ENCODE data around the gene RELB.

DNA sequence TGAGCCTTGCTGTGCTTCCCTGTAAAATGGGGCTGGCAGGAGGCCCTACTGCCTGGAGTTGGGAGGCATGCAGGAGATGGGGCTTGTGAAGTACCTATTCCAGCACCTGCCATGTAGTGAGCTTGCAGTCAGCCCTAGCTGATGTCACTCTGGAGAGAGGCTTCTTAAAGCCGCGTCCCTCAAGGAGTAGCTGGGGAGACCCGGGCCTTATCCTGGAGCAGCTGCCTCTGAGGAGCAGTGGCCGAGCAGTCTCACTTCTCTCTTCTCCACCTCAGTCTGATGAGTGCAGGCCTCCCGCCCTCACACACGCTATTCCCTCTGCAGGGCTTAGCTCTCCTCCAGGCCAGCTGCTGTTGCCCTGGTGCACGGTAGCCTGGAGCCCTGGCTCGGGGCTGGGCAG lies 55.6 kb downstream of the RELB start:
- TF ChIP-seq, protein P1, sequence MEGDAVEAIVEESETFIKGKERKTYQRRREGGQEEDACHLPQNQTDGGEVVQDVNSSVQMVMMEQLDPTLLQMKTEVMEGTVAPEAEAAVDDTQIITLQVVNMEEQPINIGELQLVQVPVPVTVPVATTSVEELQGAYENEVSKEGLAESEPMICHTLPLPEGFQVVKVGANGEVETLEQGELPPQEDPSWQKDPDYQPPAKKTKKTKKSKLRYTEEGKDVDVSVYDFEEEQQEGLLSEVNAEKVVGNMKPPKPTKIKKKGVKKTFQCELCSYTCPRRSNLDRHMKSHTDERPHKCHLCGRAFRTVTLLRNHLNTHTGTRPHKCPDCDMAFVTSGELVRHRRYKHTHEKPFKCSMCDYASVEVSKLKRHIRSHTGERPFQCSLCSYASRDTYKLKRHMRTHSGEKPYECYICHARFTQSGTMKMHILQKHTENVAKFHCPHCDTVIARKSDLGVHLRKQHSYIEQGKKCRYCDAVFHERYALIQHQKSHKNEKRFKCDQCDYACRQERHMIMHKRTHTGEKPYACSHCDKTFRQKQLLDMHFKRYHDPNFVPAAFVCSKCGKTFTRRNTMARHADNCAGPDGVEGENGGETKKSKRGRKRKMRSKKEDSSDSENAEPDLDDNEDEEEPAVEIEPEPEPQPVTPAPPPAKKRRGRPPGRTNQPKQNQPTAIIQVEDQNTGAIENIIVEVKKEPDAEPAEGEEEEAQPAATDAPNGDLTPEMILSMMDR (conservative IDR thresholded peaks at IDR 0.05; ENCODE audit: low read depth, low read length) = no peak
- no peak for TF ChIP-seq EZH2 (IDR thresholded peaks at IDR 0.05; ENCODE audit: borderline replicate concordance, low read depth, low read length, poor library complexity, severe bottlenecking)

Measured in A673 (cell line).